HCT116 (cell line): ENCODE measurements around the gene SLC6A12. TPM values are rescaled to one million over a fixed set of nuclear protein-coding genes. Genes with fewer than 3 reads are reported as not detected.

Source experiments
- ATAC-seq: fragments of 200-7000 bp; cut with Tn5 transposase; 2 replicates; pipeline ENCODE4 v1.9.1; 2020; ENCODE audit warnings: mild to moderate bottlenecking, moderate library complexity
- BruUV-seq: library from RNA; stranded (reverse); fragments of 400-500 nt; replicated peaks from 2 replicates; lab custom pipeline; 2021; lab: Mats Ljungman, UMichigan
- CTCF ChIA-PET: fragments of 300-600 bp; sonication (Branson Sonifier 250); formaldehyde crosslinking; loops from one replicate; lab custom pipeline; 2021; ENCODE audit warnings: antibody characterized with exemption; lab: Charles Lee
- POLR2A ChIA-PET: fragments of 300-600, 350-600 bp; sonication (Branson Sonifier 250); formaldehyde crosslinking; loops from one replicate; lab custom pipeline; 2021; ENCODE audit warnings: antibody characterized with exemption; lab: Charles Lee
- RAD21 ChIA-PET, 2 experiments: fragments of 300-600 bp; sonication (Branson Sonifier 250); formaldehyde crosslinking; loops; one replicate each; lab custom pipeline; 2023; ENCODE audit warnings: low total read pairs in 2 of 2; ENCODE audit not compliant: uncharacterized antibody in 2 of 2, unreplicated experiment in 2 of 2, low non-redundant PET in 1 of 2; lab: Charles Lee
- DNase-seq: peaks from one replicate; pipeline ENCODE4 v3.0.0-alpha.2; 2010; ENCODE audit warnings: low read depth, low spot score
- H2AFZ ChIP-seq: fragments of 200-600 bp; shearing (Covaris generic), sonication (generic); 2 replicates; pipeline ENCODE4 v1.6.1; 2017; ENCODE audit warnings: low read depth, mixed run types, mixed read lengths, antibody characterized with exemption, low read length; ENCODE audit not compliant: poor library complexity, severe bottlenecking
- H3K27ac ChIP-seq: 2 replicates; pipeline ENCODE4 v1.5.1; 2012; ENCODE audit warnings: low read depth, low read length
- H3K27me3 ChIP-seq: fragments of 200-600 bp; sonication (generic); 2 replicates; pipeline ENCODE4 v1.6.1; 2016; ENCODE audit warnings: mixed run types, low read length, mixed read lengths; ENCODE audit not compliant: insufficient read depth
- H3K36me3 ChIP-seq, 2 experiments: fragments of 200-500 bp in 1 of 2; fragments of 200-600 bp in 1 of 2; sonication (Bioruptor generic) in 1 of 2; sonication (generic) in 1 of 2; 2 replicates each; pipeline versions ENCODE4 v1.5.1 to v1.6.1; 2014 to 2016; ENCODE audit warnings: low read length in 2 of 2, inconsistent platforms in 1 of 2, mixed read lengths in 1 of 2, mixed run types in 1 of 2; ENCODE audit not compliant: insufficient read depth in 2 of 2, control insufficient read depth in 1 of 2
- H3K4me1 ChIP-seq, 2 experiments: fragments of 200-600 bp in 1 of 2; sonication (generic) in 1 of 2; 2 replicates each; pipeline versions ENCODE4 v1.5.1 to v1.6.1; 2012 to 2017; ENCODE audit warnings: low read length in 2 of 2, inconsistent platforms in 1 of 2, mild to moderate bottlenecking in 1 of 2, mixed read lengths in 1 of 2, mixed run types in 1 of 2, moderate library complexity in 1 of 2; ENCODE audit not compliant: insufficient read depth in 2 of 2, control insufficient read depth in 1 of 2
- H3K4me2 ChIP-seq: fragments of 200-600 bp; sonication (generic); 2 replicates; pipeline ENCODE4 v1.6.1; 2017; ENCODE audit warnings: mixed run types, low read length, mixed read lengths
- H3K4me3 ChIP-seq, 2 experiments: fragments of 200-600 bp in 1 of 2; sonication (generic) in 1 of 2; replicated peaks in 1 of 2; 2 replicates each; pipeline ENCODE4 v1.5.1; 2011 to 2016; ENCODE audit warnings: low read length in 2 of 2, control low read depth in 1 of 2, low read depth in 1 of 2, mild to moderate bottlenecking in 1 of 2, mixed read lengths in 1 of 2, mixed run types in 1 of 2
- H3K79me2 ChIP-seq: fragments of 200-600 bp; sonication (generic); 2 replicates; pipeline ENCODE4 v1.6.1; 2017; ENCODE audit warnings: mild to moderate bottlenecking, mixed run types, low read length, moderate library complexity, mixed read lengths; ENCODE audit not compliant: insufficient read depth
- H3K9ac ChIP-seq: fragments of 200-600 bp; sonication (generic); 2 replicates; pipeline ENCODE4 v1.6.1; 2016; ENCODE audit warnings: low read length, mixed read lengths
- H3K9me2 ChIP-seq: fragments of 200-600 bp; sonication (generic), shearing (Covaris generic); 2 replicates; pipeline ENCODE4 v1.6.1; 2017; ENCODE audit warnings: mixed run types, mild to moderate bottlenecking, moderate library complexity; ENCODE audit not compliant: insufficient read depth
- H3K9me3 ChIP-seq, 2 experiments: fragments of 200-500 bp in 1 of 2; fragments of 200-600 bp in 1 of 2; sonication (Bioruptor generic) in 1 of 2; sonication (generic) in 1 of 2; 2 replicates each; pipeline ENCODE4 v1.6.1; 2014 to 2017; ENCODE audit warnings: low read length in 2 of 2, mixed read lengths in 2 of 2, inconsistent platforms in 1 of 2, low read depth in 1 of 2, mild to moderate bottlenecking in 1 of 2, mixed run types in 1 of 2, moderate library complexity in 1 of 2; ENCODE audit not compliant: control insufficient read depth in 1 of 2, insufficient read depth in 1 of 2
- H4K20me1 ChIP-seq: fragments of 200-600 bp; sonication (generic), shearing (Covaris generic); 2 replicates; pipeline ENCODE4 v1.6.1; 2017; ENCODE audit warnings: mixed run types, mild to moderate bottlenecking, moderate library complexity; ENCODE audit not compliant: insufficient read depth
- CBX3 ChIP-seq: IDR thresholded peaks from 2 replicates; pipeline ENCODE4 v1.6.1; 2012; ENCODE audit warnings: low read depth
- EGR1 ChIP-seq: IDR thresholded peaks from 2 replicates; pipeline ENCODE4 v1.6.1; 2012; ENCODE audit warnings: low read depth
- ELF1 ChIP-seq: IDR thresholded peaks from 2 replicates; pipeline ENCODE4 v1.6.1; 2012; ENCODE audit warnings: low read depth, borderline replicate concordance
- EZH2 ChIP-seq: fragments of 200-600 bp; sonication (generic); IDR thresholded peaks from 2 replicates; pipeline ENCODE4 v1.6.1; 2017; ENCODE audit warnings: antibody characterized with exemption, mixed run types
- EZH2phosphoT487 ChIP-seq: fragments of 200-600 bp; IDR thresholded peaks from 2 replicates; pipeline ENCODE4 v1.6.1; 2018; ENCODE audit warnings: antibody characterized with exemption, borderline replicate concordance
- FOSL1 ChIP-seq: IDR thresholded peaks from 2 replicates; pipeline ENCODE4 v1.6.1; 2012; ENCODE audit warnings: low read depth
- POLR2A ChIP-seq: IDR thresholded peaks from 2 replicates; pipeline ENCODE4 v1.7.0; 2011; ENCODE audit warnings: borderline replicate concordance; ENCODE audit not compliant: insufficient read depth, insufficient read length; ENCODE audit errors: extremely low read depth
- POLR2AphosphoS5 ChIP-seq: IDR thresholded peaks from 2 replicates; pipeline ENCODE4 v1.6.1; 2011; ENCODE audit warnings: mild to moderate bottlenecking, low read depth, low read length, moderate library complexity
- RAD21 ChIP-seq: IDR thresholded peaks from 2 replicates; pipeline ENCODE4 v1.6.1; 2012; ENCODE audit warnings: low read depth, mild to moderate bottlenecking
- SRF ChIP-seq: IDR thresholded peaks from 2 replicates; pipeline ENCODE4 v1.6.1; 2012; ENCODE audit warnings: low read depth
- TCF7L2 ChIP-seq: IDR thresholded peaks from 2 replicates; pipeline ENCODE4 v1.7.0; 2011; ENCODE audit warnings: borderline replicate concordance, inconsistent platforms; ENCODE audit not compliant: insufficient read depth, insufficient read length; ENCODE audit errors: extremely low read depth
- YY1 ChIP-seq: IDR thresholded peaks from 2 replicates; pipeline ENCODE4 v1.6.1; 2011; ENCODE audit warnings: low read length, low read depth, moderate library complexity, mild to moderate bottlenecking; ENCODE audit not compliant: insufficient replicate concordance; ENCODE audit errors: extremely low read depth
- ZNF274 ChIP-seq: fragments of 200-500 bp; sonication (Bioruptor generic); IDR thresholded peaks from 2 replicates; pipeline ENCODE4 v1.6.1; 2014; ENCODE audit warnings: mild to moderate bottlenecking, low read depth, low read length, inconsistent platforms
- intact Hi-C: fragments of 100-400 bp; cut with micrococcal nuclease; formaldehyde crosslinking; loops from 2 replicates; pipeline ENCODE4 v1.10.0; 2022
- total RNA-seq: library from RNA; stranded (reverse); gene quantifications from one replicate; pipeline ENCODE4 v1.2.1, GENCODE V29; 2021; ENCODE audit not compliant: unreplicated experiment
- TF ChIP-seq, protein P1 (sequence below): IDR thresholded peaks from 2 replicates; pipeline ENCODE4 v1.6.1; 2012
- TF ChIP-seq, protein P2 (sequence below): IDR thresholded peaks from 2 replicates; pipeline ENCODE4 v1.6.1; 2012; ENCODE audit warnings: low read depth
- TF ChIP-seq, protein P3 (sequence below): IDR thresholded peaks from 2 replicates; pipeline ENCODE4 v1.6.1; 2012

SLC6A12 gene
- total RNA-seq, 1 experiment from 2014 or later = 0.64 TPM

GRCh38 chr12:262113-262512 lies 48.2 kb upstream of the SLC6A12 start:
- BruUV-seq = no TSS peak
- CTCF ChIA-PET = interaction anchor here (0.7 kb wide), 1 partner anchor 8 kb away, joined by 4 read pairs; no protein-coding TSS in a partner anchor

GRCh38 chr12:257521-258321 lies 43.8 kb upstream of the SLC6A12 start:
- TF ChIP-seq POLR2A (no peak), POLR2AphosphoS5 (no peak), SRF (no peak), EZH2phosphoT487 (no peak), CBX3 (no peak), EGR1 (no peak), ELF1 (no peak)
- TF ChIP-seq, protein P1, sequence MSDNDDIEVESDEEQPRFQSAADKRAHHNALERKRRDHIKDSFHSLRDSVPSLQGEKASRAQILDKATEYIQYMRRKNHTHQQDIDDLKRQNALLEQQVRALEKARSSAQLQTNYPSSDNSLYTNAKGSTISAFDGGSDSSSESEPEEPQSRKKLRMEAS = no peak
- TF ChIP-seq, protein P2, sequence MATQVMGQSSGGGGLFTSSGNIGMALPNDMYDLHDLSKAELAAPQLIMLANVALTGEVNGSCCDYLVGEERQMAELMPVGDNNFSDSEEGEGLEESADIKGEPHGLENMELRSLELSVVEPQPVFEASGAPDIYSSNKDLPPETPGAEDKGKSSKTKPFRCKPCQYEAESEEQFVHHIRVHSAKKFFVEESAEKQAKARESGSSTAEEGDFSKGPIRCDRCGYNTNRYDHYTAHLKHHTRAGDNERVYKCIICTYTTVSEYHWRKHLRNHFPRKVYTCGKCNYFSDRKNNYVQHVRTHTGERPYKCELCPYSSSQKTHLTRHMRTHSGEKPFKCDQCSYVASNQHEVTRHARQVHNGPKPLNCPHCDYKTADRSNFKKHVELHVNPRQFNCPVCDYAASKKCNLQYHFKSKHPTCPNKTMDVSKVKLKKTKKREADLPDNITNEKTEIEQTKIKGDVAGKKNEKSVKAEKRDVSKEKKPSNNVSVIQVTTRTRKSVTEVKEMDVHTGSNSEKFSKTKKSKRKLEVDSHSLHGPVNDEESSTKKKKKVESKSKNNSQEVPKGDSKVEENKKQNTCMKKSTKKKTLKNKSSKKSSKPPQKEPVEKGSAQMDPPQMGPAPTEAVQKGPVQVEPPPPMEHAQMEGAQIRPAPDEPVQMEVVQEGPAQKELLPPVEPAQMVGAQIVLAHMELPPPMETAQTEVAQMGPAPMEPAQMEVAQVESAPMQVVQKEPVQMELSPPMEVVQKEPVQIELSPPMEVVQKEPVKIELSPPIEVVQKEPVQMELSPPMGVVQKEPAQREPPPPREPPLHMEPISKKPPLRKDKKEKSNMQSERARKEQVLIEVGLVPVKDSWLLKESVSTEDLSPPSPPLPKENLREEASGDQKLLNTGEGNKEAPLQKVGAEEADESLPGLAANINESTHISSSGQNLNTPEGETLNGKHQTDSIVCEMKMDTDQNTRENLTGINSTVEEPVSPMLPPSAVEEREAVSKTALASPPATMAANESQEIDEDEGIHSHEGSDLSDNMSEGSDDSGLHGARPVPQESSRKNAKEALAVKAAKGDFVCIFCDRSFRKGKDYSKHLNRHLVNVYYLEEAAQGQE = no peak
- Histone ChIP-seq H3K9me3 (no peaks in the 10 kb centered on the region), H3K4me3 (no peak overlapping the region), H2AFZ (no peak overlapping the region), H3K27ac (no peak overlapping the region), H3K4me1 (no peaks in the 10 kb centered on the region), H3K9me2 (no peaks in the 10 kb centered on the region), H4K20me1 (no peaks in the 10 kb centered on the region), H3K79me2 (no peaks in the 10 kb centered on the region), H3K36me3 (no peaks in the 10 kb centered on the region), H3K27me3 (peaks cover 6% of the 10 kb centered on the region; the same call in 1 of the 2 replicates), H3K9ac (no peak overlapping the region), H3K4me2 (no peak overlapping the region)
- ChIA-PET POLR2A (no interaction called here), CTCF (no interaction called here), RAD21 (no interaction called here)
- DNase-seq (no peak), ATAC-seq (no peak)
- intact Hi-C loops = no loop called here
- BruUV-seq = no TSS peak

More at GRCh38 chr12:262113-262512, 48.2 kb upstream of the SLC6A12 start:
- Histone ChIP-seq H3K27me3 (peaks cover 10% of the 10 kb centered on the region; the same call in 1 of the 2 replicates), H3K4me3 (no peak overlapping the region), H3K4me1 (no peaks in the 10 kb centered on the region), H3K79me2 (no peaks in the 10 kb centered on the region), H3K36me3 (no peaks in the 10 kb centered on the region), H3K27ac (no peak overlapping the region), H3K4me2 (no peak overlapping the region), H3K9me3 (no peaks in the 10 kb centered on the region), H4K20me1 (no peaks in the 10 kb centered on the region), H3K9me2 (no peaks in the 10 kb centered on the region), H2AFZ (no peak overlapping the region), H3K9ac (no peak overlapping the region)
- ChIA-PET POLR2A (no interaction called here), RAD21 (no interaction called here)
- DNase-seq (no peak), ATAC-seq (no peak)
- TF ChIP-seq TCF7L2 (no peak), YY1 (no peak), EZH2phosphoT487 (no peak), RAD21 (no peak), FOSL1 (no peak), EGR1 (no peak), ZNF274 (no peak), ELF1 (no peak), EZH2 (no peak)
- TF ChIP-seq, protein P3, sequence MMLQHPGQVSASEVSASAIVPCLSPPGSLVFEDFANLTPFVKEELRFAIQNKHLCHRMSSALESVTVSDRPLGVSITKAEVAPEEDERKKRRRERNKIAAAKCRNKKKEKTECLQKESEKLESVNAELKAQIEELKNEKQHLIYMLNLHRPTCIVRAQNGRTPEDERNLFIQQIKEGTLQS = no peak
- intact Hi-C loops = no loop called here
